22Rv1 (cell line): ENCODE results near the gene BICRA.

ENCODE experiments used
- CTCF ChIP-seq: fragments of 450-650 bp; IDR thresholded peaks from 2 replicates; pipeline ENCODE4 v1.5.1; 2017; ENCODE audit warnings: mild to moderate bottlenecking
- ZFX ChIP-seq: fragments of 450-650 bp; IDR thresholded peaks from 2 replicates; pipeline ENCODE4 v1.6.1; 2017; ENCODE audit warnings: antibody characterized with exemption, borderline replicate concordance

GRCh38 chr19:47742634-47743033, 133.7 kb downstream of the BICRA start:
- no peak for TF ChIP-seq CTCF
- TF ChIP-seq ZFX = no peak
